A673 (cell line): ENCODE measurements around the gene CREB3L2. TPM values are rescaled to one million over a fixed set of nuclear protein-coding genes. Genes with fewer than 3 reads are reported as not detected.

ENCODE experiments used
- BruUV-seq: library from RNA; stranded (reverse); fragments of 400-500 nt; replicated peaks from 2 replicates; lab custom pipeline; 2021; lab: Mats Ljungman, UMichigan
- CTCF ChIA-PET: fragments of 300-600 bp; sonication (Branson Sonifier 250); formaldehyde crosslinking; loops from one replicate; lab custom pipeline; 2022; ENCODE audit warnings: antibody characterized with exemption; lab: Charles Lee
- POLR2A ChIA-PET: fragments of 300-600 bp; sonication (Branson Sonifier 250); formaldehyde crosslinking; loops from one replicate; lab custom pipeline; 2022; ENCODE audit warnings: antibody characterized with exemption; ENCODE audit not compliant: low non-redundant PET; lab: Charles Lee
- DNase-seq: peaks from one replicate; pipeline ENCODE4 v3.0.0-alpha.2; 2015; ENCODE audit warnings: low spot score
- H3K27ac ChIP-seq: fragments of 200-600 bp; sonication (generic); 2 replicates; pipeline ENCODE4 v1.5.1; 2016; ENCODE audit warnings: mixed run types, low read depth, mild to moderate bottlenecking, mixed read lengths, antibody characterized with exemption, low read length; ENCODE audit not compliant: poor library complexity, severe bottlenecking
- H3K27me3 ChIP-seq: fragments of 200-600 bp; sonication (generic); replicated peaks from 2 replicates; pipeline ENCODE4 v1.6.1; 2017; ENCODE audit warnings: mixed run types, low read depth, mild to moderate bottlenecking, mixed read lengths, antibody characterized with exemption, low read length; ENCODE audit not compliant: insufficient read depth, poor library complexity
- H3K36me3 ChIP-seq: fragments of 200-600 bp; sonication (generic); 2 replicates; pipeline ENCODE4 v1.6.1; 2016; ENCODE audit warnings: mixed run types, mild to moderate bottlenecking, mixed read lengths, antibody characterized with exemption, low read length; ENCODE audit not compliant: insufficient read depth, poor library complexity, severe bottlenecking
- H3K4me1 ChIP-seq: fragments of 200-600 bp; sonication (generic); 2 replicates; pipeline ENCODE4 v1.6.1; 2017; ENCODE audit warnings: mixed run types, mild to moderate bottlenecking, mixed read lengths, antibody characterized with exemption, low read length; ENCODE audit not compliant: insufficient read depth, poor library complexity, severe bottlenecking
- H3K4me3 ChIP-seq: fragments of 200-600 bp; sonication (generic); 2 replicates; pipeline ENCODE4 v1.5.1; 2016; ENCODE audit warnings: low read depth, mixed run types, mild to moderate bottlenecking, mixed read lengths, low read length; ENCODE audit not compliant: poor library complexity, severe bottlenecking
- H3K9me3 ChIP-seq: fragments of 200-600 bp; sonication (generic); 2 replicates; pipeline ENCODE4 v1.6.1; 2016; ENCODE audit warnings: mixed run types, low read depth, mild to moderate bottlenecking, mixed read lengths, antibody characterized with exemption, low read length; ENCODE audit not compliant: poor library complexity, severe bottlenecking
- CTCF ChIP-seq: fragments of 300-800, 200-600 bp; sonication (generic); conservative IDR thresholded peaks from 2 replicates; pipeline ENCODE4 v1.5.1; 2017; ENCODE audit warnings: low read depth, mild to moderate bottlenecking, antibody characterized with exemption, low read length, moderate library complexity, mixed read lengths
- EZH2 ChIP-seq: fragments of 200-600 bp; sonication (generic); IDR thresholded peaks from 2 replicates; pipeline ENCODE4 v1.6.1; 2017; ENCODE audit warnings: borderline replicate concordance, low read depth, mild to moderate bottlenecking, mixed read lengths, antibody characterized with exemption, low read length; ENCODE audit not compliant: poor library complexity, severe bottlenecking
- intact Hi-C: fragments of 100-400 bp; cut with micrococcal nuclease; formaldehyde crosslinking; loops from one replicate; pipeline ENCODE4 v1.10.0; 2022; ENCODE audit not compliant: unreplicated experiment
- total RNA-seq: library from RNA; stranded (reverse); gene quantifications from 2 replicates; pipeline ENCODE4 v1.2.3, GENCODE V29; 2021

CREB3L2 gene
- total RNA-seq, 1 experiment from 2014 or later, result 17.0 TPM

- Histone ChIP-seq H3K4me3 (no peak overlapping the region), H3K4me1 (peaks cover 16% of the 10 kb centered on the region), H3K36me3 (no peaks in the 10 kb centered on the region), H3K27me3 (no peaks in the 10 kb centered on the region), H3K9me3 (no peaks in the 10 kb centered on the region), H3K27ac (no peak overlapping the region)
- BruUV-seq, result no TSS peak
- POLR2A ChIA-PET, result no interaction called here
- intact Hi-C loops, result no loop called here
- TF ChIP-seq CTCF (no peak), EZH2 (no peak)
- DNase-seq, result no peak
- CTCF ChIA-PET, result no interaction called here
Observed at GRCh38 chr7:137962875-137963507, 38.9 kb downstream of the CREB3L2 start.

GRCh38 chr7:137962491-137962874 lies 39.4 kb downstream of the CREB3L2 start:
- no peak for DNase-seq
- ChIA-PET CTCF (no interaction called here), POLR2A (no interaction called here)
- Histone ChIP-seq H3K27ac (no peak overlapping the region), H3K4me1 (peaks cover 16% of the 10 kb centered on the region), H3K27me3 (no peaks in the 10 kb centered on the region), H3K36me3 (no peaks in the 10 kb centered on the region), H3K9me3 (no peaks in the 10 kb centered on the region), H3K4me3 (no peak overlapping the region)
- intact Hi-C loops, result no loop called here
- BruUV-seq, result no TSS peak
- no peak for TF ChIP-seq CTCF

- TF ChIP-seq EZH2 (no peak), CTCF (no peak)
- Histone ChIP-seq H3K27me3 (no peaks in the 10 kb centered on the region), H3K27ac (no peak overlapping the region), H3K4me3 (no peak overlapping the region), H3K36me3 (no peaks in the 10 kb centered on the region), H3K4me1 (peaks cover 7% of the 10 kb centered on the region), H3K9me3 (no peaks in the 10 kb centered on the region)
- no peak for DNase-seq
- CTCF ChIA-PET, result no interaction called here
- intact Hi-C loops, result no loop called here
- POLR2A ChIA-PET, result no interaction called here
- no TSS peak for BruUV-seq
Observed at GRCh38 chr7:137961200-137962177, 40.4 kb downstream of the CREB3L2 start.
